Hindlimb muscle (tissue), 1 donor: Measurements from ENCODE around the gene IL1RAPL1. TPM values are rescaled to one million over a fixed set of nuclear protein-coding genes. Genes with fewer than 3 reads are reported as not detected.

ENCODE experiments used
- DNase-seq: peaks from one replicate; pipeline ENCODE4 v3.0.0-alpha.2; 2013
- polyA plus RNA-seq: library from polyadenylated mRNA; unstranded; fragments of 120-200 nt; gene quantifications from one replicate; pipeline ENCODE4 v1.2.1, GENCODE V29; 2013; ENCODE audit not compliant: insufficient read length

The IL1RAPL1 gene
- polyA plus RNA-seq, 1 donor: 1.6 TPM

GRCh38 chrX:29453333-29453732 is 866.1 kb downstream of the IL1RAPL1 start:
- no peak for DNase-seq

- no peak for DNase-seq
Observed at GRCh38 chrX:29455702-29456101, 868.5 kb downstream of the IL1RAPL1 start.

DNA sequence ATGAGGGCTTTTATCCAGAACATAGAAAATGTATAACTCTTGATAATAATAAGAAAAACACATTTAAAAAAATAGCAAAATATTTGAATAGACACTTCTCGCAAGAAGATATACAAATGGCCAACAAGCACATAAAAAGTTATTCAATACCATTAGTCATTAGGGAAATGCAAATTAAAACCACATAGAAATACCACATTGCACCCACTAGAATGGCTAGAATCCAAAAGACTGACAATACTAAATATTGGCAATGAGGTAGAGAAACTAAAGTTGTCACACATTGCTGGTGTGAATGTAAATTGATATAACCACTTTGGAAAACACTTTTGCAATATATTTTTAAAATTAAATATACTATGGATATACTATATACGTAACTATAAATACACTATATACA is 873.8 kb downstream of the IL1RAPL1 start:
- DNase-seq: no peak

DNA sequence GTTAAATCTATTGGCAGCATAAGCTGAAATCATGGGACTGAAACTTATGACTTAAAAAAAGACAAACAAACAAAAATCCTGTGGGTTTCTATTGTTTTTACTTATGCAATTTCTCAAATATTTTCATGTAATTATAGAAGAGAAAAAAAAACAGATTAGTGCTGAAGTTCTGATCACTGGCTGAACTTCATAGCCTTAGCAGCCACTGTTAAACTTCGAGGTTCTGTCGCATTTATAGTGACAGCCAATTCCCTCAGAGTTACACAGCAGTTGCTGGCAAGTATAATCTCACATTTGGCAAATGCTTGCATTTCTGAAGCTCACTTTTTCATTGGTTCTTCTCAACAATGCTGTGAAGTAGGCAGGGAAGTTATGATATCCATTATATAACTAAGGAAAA is 879.2 kb downstream of the IL1RAPL1 start:
- no peak for DNase-seq

DNA sequence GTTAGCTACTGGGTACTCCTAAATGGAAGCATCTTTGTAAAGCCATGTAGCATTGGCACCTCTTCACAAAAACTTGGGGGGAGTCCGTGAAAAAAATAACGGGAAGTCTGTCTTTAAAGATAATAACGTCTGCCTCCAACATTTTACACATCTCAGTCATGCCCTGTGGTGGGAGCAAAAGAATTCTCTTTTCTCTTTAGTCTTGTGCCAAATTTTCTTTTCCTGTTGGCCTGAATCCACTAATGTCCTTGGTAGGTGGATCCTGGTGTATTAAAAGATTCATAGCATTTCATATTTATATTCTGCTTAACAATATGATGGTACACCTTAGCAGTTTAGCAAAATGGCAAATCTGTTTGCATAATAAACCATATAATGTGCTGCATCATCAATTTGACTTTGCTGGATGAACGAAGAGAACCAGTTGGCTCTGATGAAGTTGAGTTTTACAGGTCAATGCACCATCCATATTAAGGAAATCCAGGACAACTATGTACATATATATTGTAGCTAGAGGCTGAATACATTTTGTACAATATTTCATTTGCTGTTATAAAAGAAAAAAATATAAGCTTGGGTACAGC is 881.8 kb downstream of the IL1RAPL1 start:
- no peak for DNase-seq

GRCh38 chrX:29470030-29470429 is 882.8 kb downstream of the IL1RAPL1 start:
- no peak for DNase-seq

DNA sequence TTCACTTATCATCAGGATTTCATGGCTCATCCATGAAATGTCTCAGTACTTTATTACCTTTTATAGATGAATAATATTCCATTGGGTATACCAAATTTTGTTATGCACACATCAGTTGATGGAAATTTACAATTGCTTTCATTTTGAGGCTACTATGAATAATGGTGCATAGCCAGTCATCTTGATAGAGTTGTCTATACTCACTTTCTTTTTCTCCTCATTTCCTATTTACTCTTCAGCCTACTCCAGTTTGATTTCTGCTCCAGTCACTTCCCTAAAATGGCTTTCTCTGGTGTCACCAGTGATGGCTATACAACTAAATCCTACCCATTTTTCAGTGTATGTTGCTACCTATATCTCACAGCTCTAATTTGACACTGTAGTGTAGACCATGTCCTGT is 884.6 kb downstream of the IL1RAPL1 start:
- DNase-seq: no peak

DNA sequence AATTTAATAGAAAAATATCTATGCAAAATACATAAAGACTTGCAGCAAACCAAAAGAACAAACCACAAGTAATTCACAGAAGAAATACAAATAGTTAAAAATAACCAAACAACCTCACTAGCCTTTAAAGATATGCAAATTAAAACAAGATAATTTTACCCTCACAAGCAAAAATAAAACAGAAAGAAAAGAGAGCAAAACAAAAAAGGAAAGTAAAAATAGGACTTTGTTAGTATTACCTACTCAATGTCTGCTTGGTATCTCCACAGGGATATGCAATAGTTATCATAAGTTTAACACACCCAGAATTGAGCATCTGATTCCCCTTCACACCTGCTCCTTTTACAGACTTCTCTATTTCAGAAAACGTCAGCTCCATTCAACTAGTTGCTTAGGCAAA is 890.6 kb downstream of the IL1RAPL1 start:
- DNase-seq: no peak

DNA sequence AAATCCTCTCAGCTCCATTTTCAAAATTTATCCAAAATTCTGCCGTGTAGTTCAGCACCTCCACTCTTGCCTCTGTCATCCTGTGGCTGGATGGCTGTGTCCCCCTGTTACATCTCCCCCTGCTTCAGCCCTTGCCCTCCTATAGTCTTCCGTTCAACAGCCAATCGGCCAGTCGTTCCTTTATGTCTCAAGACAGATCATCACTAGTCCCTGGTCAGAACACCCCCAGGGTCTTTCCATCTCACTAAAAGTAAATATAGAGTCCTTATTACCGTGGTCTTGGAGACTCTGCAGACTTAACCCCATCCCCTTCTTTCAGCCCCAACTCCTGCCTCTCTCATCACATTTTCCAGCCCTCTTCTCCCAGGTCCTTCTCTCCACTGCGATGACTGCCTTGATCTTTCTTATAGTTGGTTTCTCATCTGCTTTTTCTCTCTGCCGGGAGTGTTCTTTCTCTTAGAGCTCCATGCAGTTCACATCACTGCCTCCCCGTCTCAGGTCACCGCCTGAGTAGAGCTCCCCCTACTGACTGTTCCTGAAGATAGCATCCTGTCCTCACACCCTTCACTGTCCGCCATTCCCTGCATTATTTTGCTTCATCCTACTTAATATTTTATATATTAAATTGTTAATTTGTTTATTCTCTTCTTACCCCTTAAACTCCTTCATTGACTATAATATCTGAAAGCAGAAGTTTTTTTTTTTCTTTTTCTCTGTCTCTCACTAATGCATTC is 891.3 kb downstream of the IL1RAPL1 start:
- DNase-seq: no peak

- DNase-seq: no peak
Observed at GRCh38 chrX:29487214-29487613, 900.0 kb downstream of the IL1RAPL1 start.

DNA sequence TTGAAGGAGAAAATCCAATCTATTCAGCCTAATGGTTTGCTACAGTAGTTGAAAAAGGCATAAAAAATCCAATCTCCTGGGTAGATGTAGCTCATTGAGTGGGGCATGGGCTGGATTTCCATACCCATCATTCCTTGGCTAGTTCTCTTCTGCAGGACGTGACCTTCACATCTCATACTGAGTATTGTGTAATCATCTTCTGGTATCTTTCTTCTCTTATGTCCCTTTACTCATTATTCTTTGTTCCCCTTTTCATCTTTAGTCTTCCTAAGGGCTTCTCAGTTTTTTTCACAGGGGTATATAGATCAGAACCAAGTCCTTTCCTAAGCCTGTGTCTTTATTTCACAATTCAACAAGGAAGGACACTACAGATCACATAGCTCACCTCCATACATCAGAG is 900.5 kb downstream of the IL1RAPL1 start:
- DNase-seq: no peak

- peak; percentile 6 for DNase-seq
Observed at GRCh38 chrX:29488919-29489318, 901.7 kb downstream of the IL1RAPL1 start.

DNA sequence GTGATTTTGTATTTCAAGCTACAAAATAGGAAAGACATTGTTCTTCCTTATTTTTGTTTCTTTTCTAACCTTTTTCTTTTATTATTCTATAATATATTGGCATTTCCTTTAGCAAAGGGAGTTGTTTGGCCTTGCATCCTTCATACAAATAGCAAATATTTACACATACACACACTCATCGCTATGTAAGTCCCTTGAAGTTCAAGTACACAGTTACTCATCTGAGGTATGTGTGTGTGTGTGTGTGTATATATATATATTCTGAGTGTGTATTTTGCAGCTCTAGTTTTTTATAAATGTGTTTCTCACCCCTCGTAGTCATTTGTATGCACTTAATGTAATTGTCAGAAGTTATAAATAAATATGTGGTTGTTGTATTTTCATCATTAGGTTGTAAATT is 903.4 kb downstream of the IL1RAPL1 start:
- DNase-seq: no peak

DNA sequence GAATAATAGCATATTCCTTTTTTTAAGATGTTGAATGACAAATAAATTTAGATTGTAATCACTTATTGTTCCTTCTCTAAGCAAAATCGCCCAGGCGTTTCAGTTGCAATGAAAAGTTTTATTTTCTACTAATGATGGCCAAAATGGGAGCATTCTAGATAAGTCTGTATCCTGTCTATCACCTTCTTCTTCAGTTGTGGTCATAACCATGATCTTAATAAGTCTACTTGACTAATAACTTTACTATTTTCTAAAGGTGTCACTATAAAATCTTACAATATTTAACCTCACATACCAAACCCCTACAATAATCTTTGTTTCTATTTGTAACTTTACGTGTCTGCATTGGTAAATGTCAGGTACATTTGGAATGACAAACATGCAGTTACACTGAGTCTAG is 904.4 kb downstream of the IL1RAPL1 start:
- DNase-seq: no peak

GRCh38 chrX:29496636-29497180 is 909.5 kb downstream of the IL1RAPL1 start:
- no peak for DNase-seq

DNA sequence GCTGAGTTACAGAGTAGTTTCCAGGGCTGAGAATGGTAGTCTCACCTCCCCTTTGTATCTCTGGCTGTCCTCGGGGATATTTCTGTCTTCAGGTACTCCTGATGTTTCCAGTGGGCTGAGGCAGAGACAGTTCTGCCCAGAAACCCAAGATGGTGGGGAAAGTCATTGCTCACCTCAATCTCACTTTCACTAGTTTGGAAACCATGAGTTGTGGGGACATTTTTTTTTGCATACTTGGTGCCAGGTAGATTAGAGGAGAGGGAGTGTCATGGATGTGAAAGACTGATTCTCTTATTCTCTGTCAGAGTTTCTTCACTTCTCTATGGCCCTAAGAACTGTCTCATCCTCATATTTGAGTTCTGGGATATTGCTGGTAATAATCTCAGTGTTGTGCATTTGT is 919.5 kb downstream of the IL1RAPL1 start:
- no peak for DNase-seq

DNA sequence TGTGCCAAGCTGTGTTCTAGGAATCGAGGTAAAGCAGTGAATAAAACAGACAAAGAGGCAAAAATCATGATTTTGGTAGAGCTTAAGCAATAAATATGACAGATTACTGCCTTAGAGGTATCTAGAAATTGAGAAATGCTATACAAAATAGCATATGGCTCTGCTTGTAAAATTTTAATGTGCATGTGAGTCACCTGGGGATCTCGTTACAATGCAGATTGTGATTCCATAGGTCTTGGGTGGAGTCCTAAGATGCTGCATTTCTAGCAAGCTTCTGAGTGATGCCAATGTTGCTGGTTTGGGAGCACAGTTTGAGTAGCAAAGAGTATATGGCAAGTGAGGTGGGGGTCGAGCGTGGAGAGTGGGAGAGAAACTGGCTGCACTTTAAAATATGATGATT is 930.9 kb downstream of the IL1RAPL1 start:
- DNase-seq: no peak

- no peak for DNase-seq
Observed at GRCh38 chrX:29528281-29528680, 941.0 kb downstream of the IL1RAPL1 start.

DNA sequence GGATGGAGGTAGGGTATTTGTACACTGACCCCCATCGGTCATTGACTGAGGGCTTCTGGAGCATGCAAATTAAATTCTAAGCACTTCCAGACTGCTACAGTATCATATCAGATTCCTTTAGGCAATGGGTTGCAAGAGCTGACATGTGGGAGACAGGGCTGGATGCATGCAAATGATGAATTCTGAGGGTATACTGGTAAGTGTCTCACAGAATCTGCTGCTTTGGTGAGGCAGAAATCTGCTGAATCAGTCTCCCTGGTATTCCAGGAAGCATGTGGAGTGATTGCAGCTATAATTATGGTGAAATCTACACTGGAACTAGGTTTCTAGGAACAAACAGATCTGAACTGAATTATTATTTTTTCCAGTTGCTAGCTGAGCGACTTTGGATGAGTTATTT is 943.3 kb downstream of the IL1RAPL1 start:
- no peak for DNase-seq

DNA sequence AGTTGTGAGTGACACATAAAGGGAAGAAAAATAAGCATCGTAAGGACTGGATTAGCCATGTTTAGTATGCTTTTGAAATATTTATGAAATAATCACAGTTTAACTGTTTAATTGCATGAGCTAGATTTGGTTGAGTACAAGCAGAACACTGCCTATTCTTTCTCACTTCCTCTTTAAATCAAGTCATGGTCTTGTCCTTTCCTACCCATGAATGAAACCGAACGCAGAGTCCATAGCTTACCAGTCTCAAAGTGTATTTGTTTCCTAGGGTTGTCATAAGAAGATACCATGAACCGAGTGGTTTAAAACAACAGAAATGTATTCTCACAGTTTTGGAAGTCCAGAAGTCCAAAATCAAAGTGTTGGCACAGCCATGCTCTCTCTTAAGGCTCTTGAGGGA is 944.1 kb downstream of the IL1RAPL1 start:
- no peak for DNase-seq

- no peak for DNase-seq
Observed at GRCh38 chrX:29535212-29536162, 948.2 kb downstream of the IL1RAPL1 start.

DNA sequence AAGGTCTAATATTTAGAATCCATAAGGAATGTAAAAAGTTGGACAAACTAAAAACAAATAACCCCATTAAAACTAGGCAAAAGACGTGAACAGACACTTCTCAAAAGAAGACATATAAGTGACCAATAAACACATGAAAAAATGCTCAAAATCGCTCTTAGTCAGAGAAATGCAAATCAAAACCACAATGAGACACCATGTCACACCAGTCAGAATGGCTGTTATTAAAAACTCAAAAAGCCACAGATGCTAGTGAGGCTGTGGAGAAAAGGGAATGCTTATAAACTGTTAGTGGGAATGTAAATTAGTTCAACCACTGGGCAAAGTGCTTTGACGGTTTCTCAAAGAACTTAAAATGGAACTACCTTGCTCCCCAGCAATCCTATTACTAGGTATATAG is 953.8 kb downstream of the IL1RAPL1 start:
- DNase-seq: no peak

- DNase-seq: no peak
Observed at GRCh38 chrX:29542152-29542551, 954.9 kb downstream of the IL1RAPL1 start.
